K562 (cell line): ENCODE results near the gene CRTAP. TPM values are rescaled to one million over a fixed set of nuclear protein-coding genes. Genes with fewer than 3 reads are reported as not detected.

Experiments used
- ADNP ChIP-seq: fragments of 200-800 bp; sonication (Bioruptor generic); IDR thresholded peaks from 2 replicates; pipeline ENCODE4 v1.6.1; 2016; ENCODE audit warnings: missing genetic modification characterization, missing compliant biosample characterization
- ATF3 ChIP-seq, 2 experiments: fragments of 450-650 bp in 1 of 2; sonication (generic) in 1 of 2; formaldehyde crosslinking in 1 of 2; IDR thresholded peaks in 1 of 2; conservative IDR thresholded peaks in 1 of 2; 2 replicates each; pipeline versions ENCODE4 v1.6.1 to v1.8.1; 2016 to 2023; ENCODE audit warnings: mild to moderate bottlenecking in 2 of 2, moderate library complexity in 2 of 2, inconsistent platforms in 1 of 2, missing genetic modification reagents in 1 of 2
- CBFB ChIP-seq: sonication (generic); formaldehyde crosslinking; IDR thresholded peaks from 2 replicates; pipeline ENCODE4 v1.4.0; 2020; ENCODE audit warnings: mild to moderate bottlenecking, missing genetic modification reagents
- ETV1 ChIP-seq: fragments of 450-650 bp; conservative IDR thresholded peaks from 2 replicates; pipeline ENCODE4 v1.6.1; 2016; ENCODE audit warnings: missing genetic modification characterization, control low read depth, low read depth, missing compliant biosample characterization
- HDAC1 ChIP-seq, 2 experiments: fragments of 450-650 bp; IDR thresholded peaks; 2 replicates each; pipeline ENCODE4 v1.6.1; 2016 to 2017; ENCODE audit warnings: inconsistent platforms in 1 of 2, mild to moderate bottlenecking in 1 of 2, moderate library complexity in 1 of 2
- MGA ChIP-seq: fragments of 450-650 bp; IDR thresholded peaks from 2 replicates; pipeline ENCODE4 v1.6.1; 2016; ENCODE audit warnings: mild to moderate bottlenecking, moderate library complexity
- PKNOX1 ChIP-seq: fragments of 450-650 bp; IDR thresholded peaks from 2 replicates; pipeline ENCODE4 v1.6.1; 2016
- ZNF175 ChIP-seq: fragments of 200-800 bp; sonication (Bioruptor generic); IDR thresholded peaks from 2 replicates; pipeline ENCODE4 v1.6.1; 2016; ENCODE audit warnings: low read depth, mild to moderate bottlenecking, missing genetic modification characterization, missing compliant biosample characterization
- ZNF395 ChIP-seq: fragments of 200-800 bp; sonication (Bioruptor generic); IDR thresholded peaks from 2 replicates; pipeline ENCODE4 v1.6.1; 2017; ENCODE audit warnings: missing genetic modification characterization, missing compliant biosample characterization
- polyA plus RNA-seq, 8 experiments: library from polyadenylated mRNA; depleted of rRNA in 4 of 8; stranded (reverse) in 5 of 8; unstranded in 3 of 8; fragments of >200 nt; fragmentation: Nextera tagmentation in 2 of 8; fragmentation: Illumina TruSeq in 1 of 8; extraction: Ambion mirVana in 2 of 8; extraction: Trizol in 1 of 8; gene quantifications; 2 replicates each; pipeline versions ENCODE4 v1.2.1 to v1.2.3, GENCODE V29; 2011 to 2014; ENCODE audit warnings: inconsistent platforms in 1 of 8, missing spikeins in 1 of 8
- total RNA-seq, 7 experiments: library from RNA; depleted of rRNA in 6 of 7; stranded (reverse); fragments of >200 nt in 6 of 7; fragmentation: Illumina TruSeq in 2 of 7; extraction: Trizol in 2 of 7; gene quantifications; 2 replicates each; pipeline versions ENCODE4 v1.2.1 to v1.2.3, GENCODE V29; 2011 to 2021; ENCODE audit warnings: low replicate concordance in 1 of 7

The CRTAP gene
- total and polyA plus RNA-seq, 9 of the 15 experiments (the other 6 are each of a cell fraction or from before 2014, with no cell fraction given) = 10.0 to 121 (median 53.0) TPM

- TF ChIP-seq MGA (peak; percentile 52; the same call in 1 of the 2 replicates), ETV1 (peak; percentile 19; the same call in 1 of the 2 replicates), ATF3 (IDR thresholded peaks at IDR 0.05) (peak; percentile 94), ATF3 (CRISPR knock-in tag; conservative IDR thresholded peaks at IDR 0.05) (peak; percentile 69; the same call in 1 of the 2 replicates), ZNF175 (CRISPR knock-in tag) (peak; percentile 50), ZNF395 (CRISPR knock-in tag) (peak; percentile 4; the same call in 1 of the 2 replicates), CBFB (CRISPR knock-in tag) (no peak), ADNP (peak; percentile 98), HDAC1 (IDR thresholded peaks at IDR 0.05) (peak in 1 of 2 experiments; percentile 66; a peak in 2 of 4 replicates), PKNOX1 (0 out of 2 replicates have a peak, but pooled peaks have one; percentile 24)
Measured at GRCh38 chr3:33115024-33115768, 1.4 kb downstream of the CRTAP start (continued).
